Measurements from ENCODE around the gene CA10.

The CA10 gene

DNA sequence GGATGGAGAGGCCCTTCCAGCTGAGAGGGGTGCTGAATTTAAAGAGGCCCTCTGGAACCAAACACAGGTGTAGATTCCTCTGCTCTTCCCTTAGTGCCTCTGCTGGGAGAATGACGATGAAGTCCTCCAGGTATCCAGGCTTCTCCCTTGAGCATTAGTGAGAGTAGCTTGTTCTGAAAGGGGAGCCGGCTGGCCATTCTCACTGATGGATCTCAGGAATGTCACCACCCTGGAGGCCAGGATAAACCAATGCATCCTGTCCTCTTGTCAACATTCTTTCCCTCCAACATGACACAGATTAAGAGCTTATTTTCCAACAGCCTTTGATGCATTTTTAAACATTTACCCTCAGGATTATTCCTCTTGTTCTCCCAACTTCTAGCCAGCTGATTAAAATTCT, 325.5 kb downstream of the CA10 start:
- no peak overlapping the region for H3K9ac ChIP-seq (ENCODE audit: low read length)
- H3K4me3 ChIP-seq (ENCODE audit: low read length), result no peak overlapping the region
- no peaks in the 10 kb centered on the region for H3K9me3 ChIP-seq (ENCODE audit: control insufficient read depth, low read length)
- H3K36me3 ChIP-seq (ENCODE audit: control insufficient read depth, insufficient read depth, low read length, severe bottlenecking), result no peaks in the 10 kb centered on the region
- H3K4me1 ChIP-seq (ENCODE audit: control insufficient read depth, insufficient read depth, low read length), result no peaks in the 10 kb centered on the region
- H3K27me3 ChIP-seq (replicated peaks; ENCODE audit: control insufficient read depth, insufficient read depth, low read length), result no peaks in the 10 kb centered on the region
- DNase-seq (ENCODE audit: low read depth), result no peak

DNA sequence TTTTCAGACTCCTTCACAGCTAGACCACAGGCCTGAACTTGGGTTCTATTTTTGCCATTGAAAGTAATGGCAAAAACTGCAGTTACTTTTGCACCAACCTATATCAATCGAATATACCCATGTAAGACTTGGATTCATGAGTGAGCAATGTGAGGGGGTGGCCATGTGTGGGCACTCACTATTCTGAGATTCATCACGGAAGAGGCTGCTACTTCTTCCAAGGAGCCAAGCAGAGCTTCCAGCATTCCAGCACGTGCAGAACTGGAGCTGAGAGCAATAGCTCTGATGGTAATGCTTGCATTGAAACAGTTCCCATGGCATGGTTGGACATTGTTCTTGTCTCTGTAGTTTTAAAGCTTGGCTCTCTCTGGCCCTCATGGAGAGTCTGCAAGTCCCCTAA, 327.6 kb downstream of the CA10 start:
- H3K9me3 ChIP-seq (ENCODE audit: control insufficient read depth, low read length), result no peaks in the 10 kb centered on the region

DNA sequence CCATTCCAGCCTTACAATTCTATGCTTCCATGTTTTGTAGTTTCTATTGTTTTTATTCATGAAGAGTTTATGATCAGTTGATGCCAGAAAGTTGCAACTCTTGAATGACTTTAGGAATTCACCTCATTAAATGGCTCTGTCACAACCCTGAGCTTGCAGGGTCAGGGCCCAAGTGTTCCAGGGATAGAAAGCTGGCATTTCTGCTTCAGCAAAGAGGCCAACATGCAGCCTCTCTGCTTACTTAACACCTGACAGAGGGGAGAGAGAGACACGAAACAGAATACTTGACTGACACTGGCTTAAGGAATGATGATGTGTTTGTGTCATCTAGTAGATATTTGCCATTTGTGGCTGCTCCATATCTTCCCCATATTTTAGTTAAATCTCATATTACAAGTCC, 328.1 kb downstream of the CA10 start:
- no peak overlapping the region for H3K9ac ChIP-seq (ENCODE audit: low read length)
- no peak overlapping the region for H3K4me3 ChIP-seq (ENCODE audit: low read length)
- DNase-seq (ENCODE audit: low read depth), result no peak
- no peaks in the 10 kb centered on the region for H3K4me1 ChIP-seq (ENCODE audit: control insufficient read depth, insufficient read depth, low read length)
- no peaks in the 10 kb centered on the region for H3K36me3 ChIP-seq (ENCODE audit: control insufficient read depth, insufficient read depth, low read length, severe bottlenecking)
- H3K27me3 ChIP-seq (replicated peaks; ENCODE audit: control insufficient read depth, insufficient read depth, low read length), result no peaks in the 10 kb centered on the region
- H3K9me3 ChIP-seq (ENCODE audit: control insufficient read depth, low read length), result no peaks in the 10 kb centered on the region

More for the DNA sequence above, 327.6 kb downstream of the CA10 start:
- DNase-seq (ENCODE audit: low read depth), result no peak
- Histone ChIP-seq H3K36me3 (ENCODE audit: control insufficient read depth, insufficient read depth, low read length, severe bottlenecking) (no peaks in the 10 kb centered on the region), H3K4me1 (ENCODE audit: control insufficient read depth, insufficient read depth, low read length) (no peaks in the 10 kb centered on the region), H3K4me3 (ENCODE audit: low read length) (no peak overlapping the region), H3K27me3 (replicated peaks; ENCODE audit: control insufficient read depth, insufficient read depth, low read length) (no peaks in the 10 kb centered on the region), H3K9ac (ENCODE audit: low read length) (no peak overlapping the region)

DNA sequence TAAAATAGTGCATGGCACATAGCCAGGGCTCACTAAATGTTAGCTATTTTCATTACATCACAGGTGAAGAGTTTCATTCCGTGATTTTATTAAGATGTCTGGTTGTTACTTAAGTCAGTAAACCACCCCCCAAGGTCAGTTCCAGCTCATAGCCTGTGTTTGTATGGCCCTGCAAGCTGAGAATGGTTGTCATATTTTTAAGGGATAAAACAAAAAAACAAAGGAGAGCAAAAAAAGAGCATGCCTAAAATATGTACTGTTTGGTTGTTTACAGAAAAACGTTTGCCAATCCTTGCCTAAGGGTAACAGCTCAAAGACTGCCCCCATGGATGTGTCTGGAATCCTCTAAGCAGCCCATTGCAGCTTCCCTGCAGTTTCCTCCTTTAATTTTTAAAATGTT, 329.6 kb downstream of the CA10 start:
- Histone ChIP-seq H3K9me3 (ENCODE audit: control insufficient read depth, low read length) (no peaks in the 10 kb centered on the region), H3K36me3 (ENCODE audit: control insufficient read depth, insufficient read depth, low read length, severe bottlenecking) (no peaks in the 10 kb centered on the region), H3K9ac (ENCODE audit: low read length) (no peak overlapping the region), H3K4me3 (ENCODE audit: low read length) (no peak overlapping the region), H3K4me1 (ENCODE audit: control insufficient read depth, insufficient read depth, low read length) (no peaks in the 10 kb centered on the region), H3K27me3 (replicated peaks; ENCODE audit: control insufficient read depth, insufficient read depth, low read length) (no peaks in the 10 kb centered on the region)
- no peak for DNase-seq (ENCODE audit: low read depth)

GRCh38 chr17:51827140-51827539, 331.4 kb downstream of the CA10 start:
- H3K36me3 ChIP-seq (ENCODE audit: control insufficient read depth, insufficient read depth, low read length, severe bottlenecking), result no peaks in the 10 kb centered on the region
- no peaks in the 10 kb centered on the region for H3K4me1 ChIP-seq (ENCODE audit: control insufficient read depth, insufficient read depth, low read length)
- H3K4me3 ChIP-seq (ENCODE audit: low read length), result no peak overlapping the region
- H3K27me3 ChIP-seq (replicated peaks; ENCODE audit: control insufficient read depth, insufficient read depth, low read length), result no peaks in the 10 kb centered on the region
- no peak overlapping the region for H3K9ac ChIP-seq (ENCODE audit: low read length)
- no peaks in the 10 kb centered on the region for H3K9me3 ChIP-seq (ENCODE audit: control insufficient read depth, low read length)
- no peak for DNase-seq (ENCODE audit: low read depth)

DNA sequence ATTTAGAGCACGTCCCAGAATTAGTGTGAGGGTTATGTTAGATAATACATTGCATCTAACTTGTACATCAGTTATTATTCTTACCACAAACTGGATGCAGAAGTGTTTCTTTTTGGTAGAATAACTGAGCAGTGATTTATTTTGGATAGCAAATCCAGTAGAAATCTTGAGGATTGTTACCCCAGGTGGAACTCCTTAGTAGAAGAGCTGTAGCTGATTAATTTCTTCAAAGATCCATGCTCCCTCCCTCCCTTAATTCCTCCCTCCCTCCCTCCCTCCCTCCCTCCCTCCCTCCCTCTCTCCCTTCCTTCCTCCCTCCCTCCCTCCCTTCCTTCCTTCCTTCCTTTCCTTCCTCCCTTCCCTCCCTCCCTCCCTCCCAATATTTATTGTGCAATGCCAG, 337.7 kb downstream of the CA10 start:
- no peak overlapping the region for H3K4me3 ChIP-seq (ENCODE audit: low read length)
- H3K9ac ChIP-seq (ENCODE audit: low read length), result no peak overlapping the region
- no peaks in the 10 kb centered on the region for H3K27me3 ChIP-seq (replicated peaks; ENCODE audit: control insufficient read depth, insufficient read depth, low read length)
- H3K36me3 ChIP-seq (ENCODE audit: control insufficient read depth, insufficient read depth, low read length, severe bottlenecking), result no peaks in the 10 kb centered on the region
- no peak for DNase-seq (ENCODE audit: low read depth)
- no peaks in the 10 kb centered on the region for H3K4me1 ChIP-seq (ENCODE audit: control insufficient read depth, insufficient read depth, low read length)
- no peaks in the 10 kb centered on the region for H3K9me3 ChIP-seq (ENCODE audit: control insufficient read depth, low read length)

- Histone ChIP-seq H3K4me3 (ENCODE audit: low read length) (no peak overlapping the region), H3K4me1 (ENCODE audit: control insufficient read depth, insufficient read depth, low read length) (no peaks in the 10 kb centered on the region), H3K27me3 (replicated peaks; ENCODE audit: control insufficient read depth, insufficient read depth, low read length) (no peaks in the 10 kb centered on the region), H3K9me3 (ENCODE audit: control insufficient read depth, low read length) (no peaks in the 10 kb centered on the region), H3K36me3 (ENCODE audit: control insufficient read depth, insufficient read depth, low read length, severe bottlenecking) (no peaks in the 10 kb centered on the region), H3K9ac (ENCODE audit: low read length) (no peak overlapping the region)
- no peak for DNase-seq (ENCODE audit: low read depth)
Measured at GRCh38 chr17:51820252-51820651, 338.3 kb downstream of the CA10 start.

DNA sequence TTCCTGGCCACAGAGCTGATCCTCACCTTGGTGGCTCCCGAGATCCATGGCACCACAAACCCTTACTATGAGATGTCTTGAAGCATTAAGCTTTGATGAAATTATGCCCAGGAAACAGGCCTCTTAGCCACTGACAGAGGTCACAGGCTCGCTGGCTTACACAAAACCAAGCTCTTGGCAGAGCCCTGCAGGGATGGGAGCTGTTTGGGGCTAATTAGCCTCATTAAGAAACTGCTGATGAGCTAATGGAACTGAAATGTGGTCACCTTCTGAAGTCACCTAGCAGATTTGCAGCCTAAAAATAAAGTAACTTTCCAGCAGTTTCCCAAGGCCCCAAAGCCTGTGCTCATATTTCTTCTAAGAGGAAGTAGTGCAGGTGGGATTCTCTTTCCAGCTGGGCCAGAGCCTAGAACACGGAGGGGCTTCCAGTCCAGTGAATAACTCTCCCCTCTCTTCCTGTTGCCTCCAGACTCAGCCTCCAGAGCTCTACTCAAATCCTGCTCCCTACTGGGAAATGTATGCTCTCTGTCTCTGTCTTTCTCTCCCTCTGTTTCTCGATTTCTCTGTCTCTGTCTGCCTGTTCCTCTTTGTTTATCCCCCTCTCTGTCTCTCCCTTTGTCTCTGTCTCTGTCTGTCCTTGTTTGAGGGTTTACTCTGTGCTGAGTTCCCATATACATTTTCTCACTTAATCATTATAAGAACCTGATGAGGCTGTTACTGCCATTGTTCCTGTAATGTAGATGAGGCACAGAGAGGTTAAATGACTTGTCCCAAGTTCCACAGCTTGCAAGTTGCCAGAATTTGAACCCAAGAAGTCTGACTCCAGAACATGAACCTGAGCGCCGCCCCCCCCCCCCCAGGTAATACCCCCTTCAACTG, 338.9 kb downstream of the CA10 start:
- Histone ChIP-seq H3K4me1 (ENCODE audit: control insufficient read depth, insufficient read depth, low read length) (no peaks in the 10 kb centered on the region), H3K9me3 (ENCODE audit: control insufficient read depth, low read length) (no peaks in the 10 kb centered on the region), H3K9ac (ENCODE audit: low read length) (no peak overlapping the region), H3K27me3 (replicated peaks; ENCODE audit: control insufficient read depth, insufficient read depth, low read length) (no peaks in the 10 kb centered on the region), H3K36me3 (ENCODE audit: control insufficient read depth, insufficient read depth, low read length, severe bottlenecking) (no peaks in the 10 kb centered on the region), H3K4me3 (ENCODE audit: low read length) (no peak overlapping the region)
- no peak for DNase-seq (ENCODE audit: low read depth)

DNA sequence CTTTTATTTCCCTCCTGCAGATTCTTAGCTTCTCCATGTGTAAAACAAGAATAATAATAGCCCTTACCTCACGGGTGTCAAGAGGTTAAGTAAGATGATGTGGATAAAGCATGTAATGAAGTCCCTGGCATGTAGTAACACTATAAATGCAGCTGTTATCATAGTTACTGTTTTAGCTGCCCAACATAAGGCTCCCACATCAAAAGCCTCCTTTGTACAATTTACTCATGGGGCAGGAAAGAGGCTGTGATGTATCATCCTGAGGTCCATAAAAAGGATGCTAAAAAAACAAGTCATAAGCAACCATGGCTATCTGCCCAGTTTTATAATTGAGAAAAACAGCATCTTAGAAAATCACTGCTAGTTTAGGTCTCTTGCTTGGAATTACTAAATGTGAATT, 339.7 kb downstream of the CA10 start:
- H3K27me3 ChIP-seq (replicated peaks; ENCODE audit: control insufficient read depth, insufficient read depth, low read length), result no peaks in the 10 kb centered on the region
- H3K4me1 ChIP-seq (ENCODE audit: control insufficient read depth, insufficient read depth, low read length), result no peaks in the 10 kb centered on the region
- H3K9ac ChIP-seq (ENCODE audit: low read length), result no peak overlapping the region
- no peak overlapping the region for H3K4me3 ChIP-seq (ENCODE audit: low read length)
- no peaks in the 10 kb centered on the region for H3K36me3 ChIP-seq (ENCODE audit: control insufficient read depth, insufficient read depth, low read length, severe bottlenecking)
- DNase-seq (ENCODE audit: low read depth), result no peak
- no peaks in the 10 kb centered on the region for H3K9me3 ChIP-seq (ENCODE audit: control insufficient read depth, low read length)

DNA sequence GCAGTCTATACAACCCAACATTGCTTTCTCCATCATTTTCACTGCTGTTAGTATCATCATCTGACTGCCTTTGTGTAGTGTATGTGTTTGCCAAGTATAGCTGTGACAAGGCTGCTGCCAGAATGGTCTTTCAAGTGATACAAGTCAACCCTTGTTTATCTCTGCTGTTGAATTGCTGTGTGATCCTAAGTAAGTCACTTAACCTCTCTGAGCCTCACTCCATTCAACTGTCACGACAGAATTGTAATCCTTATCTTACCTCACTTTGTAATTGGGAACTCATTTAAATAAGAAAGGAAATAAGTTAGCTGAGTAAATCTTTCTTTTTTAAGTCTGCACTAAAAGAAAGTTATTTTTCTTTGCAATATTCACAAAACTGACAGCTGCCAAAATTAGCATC, 340.6 kb downstream of the CA10 start:
- no peak overlapping the region for H3K4me3 ChIP-seq (ENCODE audit: low read length)
- no peak overlapping the region for H3K9ac ChIP-seq (ENCODE audit: low read length)
- no peak for DNase-seq (ENCODE audit: low read depth)
- no peaks in the 10 kb centered on the region for H3K9me3 ChIP-seq (ENCODE audit: control insufficient read depth, low read length)
- no peaks in the 10 kb centered on the region for H3K4me1 ChIP-seq (ENCODE audit: control insufficient read depth, insufficient read depth, low read length)
- H3K36me3 ChIP-seq (ENCODE audit: control insufficient read depth, insufficient read depth, low read length, severe bottlenecking), result no peaks in the 10 kb centered on the region
- no peaks in the 10 kb centered on the region for H3K27me3 ChIP-seq (replicated peaks; ENCODE audit: control insufficient read depth, insufficient read depth, low read length)

- DNase-seq (ENCODE audit: low read depth), result no peak
- Histone ChIP-seq H3K4me3 (ENCODE audit: low read length) (no peak overlapping the region), H3K9me3 (ENCODE audit: control insufficient read depth, low read length) (no peaks in the 10 kb centered on the region), H3K36me3 (ENCODE audit: control insufficient read depth, insufficient read depth, low read length, severe bottlenecking) (no peaks in the 10 kb centered on the region), H3K4me1 (ENCODE audit: control insufficient read depth, insufficient read depth, low read length) (no peaks in the 10 kb centered on the region), H3K9ac (ENCODE audit: low read length) (no peak overlapping the region), H3K27me3 (replicated peaks; ENCODE audit: control insufficient read depth, insufficient read depth, low read length) (no peaks in the 10 kb centered on the region)
Measured at GRCh38 chr17:51817117-51817516, 341.4 kb downstream of the CA10 start.

DNA sequence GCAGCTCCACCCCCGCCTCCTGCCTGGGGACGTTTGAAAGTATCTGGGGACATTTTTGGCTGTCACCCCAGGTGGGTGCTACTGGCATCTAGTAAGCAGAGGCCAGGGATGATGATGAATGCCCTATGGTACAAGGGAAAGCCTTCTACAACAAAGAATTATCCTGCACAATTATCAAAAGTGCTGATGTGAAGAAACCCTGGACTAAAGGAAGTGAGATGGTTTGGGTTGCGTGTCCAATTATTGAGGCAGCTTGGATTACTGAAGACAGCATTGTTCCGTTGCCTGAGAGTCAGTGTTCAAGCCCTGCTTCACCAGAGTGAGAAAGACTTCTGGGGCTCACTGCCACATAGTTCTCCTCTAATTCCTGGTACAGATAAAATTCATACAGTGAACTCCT, 343.4 kb downstream of the CA10 start:
- no peak overlapping the region for H3K9ac ChIP-seq (ENCODE audit: low read length)
- no peak for DNase-seq (ENCODE audit: low read depth)
- H3K36me3 ChIP-seq (ENCODE audit: control insufficient read depth, insufficient read depth, low read length, severe bottlenecking), result no peaks in the 10 kb centered on the region
- H3K9me3 ChIP-seq (ENCODE audit: control insufficient read depth, low read length), result no peaks in the 10 kb centered on the region
- no peaks in the 10 kb centered on the region for H3K4me1 ChIP-seq (ENCODE audit: control insufficient read depth, insufficient read depth, low read length)
- H3K27me3 ChIP-seq (replicated peaks; ENCODE audit: control insufficient read depth, insufficient read depth, low read length), result no peaks in the 10 kb centered on the region
- H3K4me3 ChIP-seq (ENCODE audit: low read length), result no peak overlapping the region
